CD4-positive, CD25-positive, alpha-beta regulatory T cell (primary cell): ENCODE data around the gene SPEM1. TPM values are rescaled to one million over a fixed set of nuclear protein-coding genes. Genes with fewer than 3 reads are reported as not detected.

ENCODE experiments used
- ATAC-seq, 2 donors: fragments of 150-1000 bp; cut with Tn5 transposase; one replicate each; pipeline ENCODE4 v1.10.0; 2021; ENCODE audit warnings: low read depth in 2 of 2, moderate number of reproducible peaks in 2 of 2, moderate library complexity in 1 of 2
- DNase-seq, 3 donors: peaks; one replicate each; pipeline versions ENCODE4 v3.0.0 to v3.0.0-alpha.2; 2012 to 2022; ENCODE audit warnings: mixed read lengths in 1 of 3
- H3K27ac ChIP-seq: one replicate; pipeline ENCODE4 v1.7.0; 2013; ENCODE audit warnings: mild to moderate bottlenecking, low read length; ENCODE audit not compliant: insufficient read depth, poor library complexity, severe bottlenecking
- H3K27me3 ChIP-seq: one replicate; pipeline ENCODE4 v1.7.0; 2013; ENCODE audit warnings: low read length; ENCODE audit not compliant: control insufficient read depth, insufficient read depth
- H3K36me3 ChIP-seq: one replicate; pipeline ENCODE4 v1.7.0; 2013; ENCODE audit warnings: mild to moderate bottlenecking, low read length, moderate library complexity; ENCODE audit not compliant: control insufficient read depth, insufficient read depth
- H3K4me1 ChIP-seq: 2 replicates; pipeline ENCODE4 v1.7.0; 2013; ENCODE audit warnings: mild to moderate bottlenecking, low read length; ENCODE audit not compliant: insufficient read depth, control insufficient read depth, poor library complexity, severe bottlenecking
- H3K4me3 ChIP-seq: one replicate; pipeline ENCODE4 v1.7.0; 2013; ENCODE audit warnings: low read depth, mild to moderate bottlenecking, low read length, moderate library complexity
- H3K9me3 ChIP-seq, 2 experiments: 1 replicate in 1 of 2; 2 replicates in 1 of 2; pipeline ENCODE4 v1.7.0; 2013; ENCODE audit warnings: low read length in 2 of 2, mild to moderate bottlenecking in 1 of 2, moderate library complexity in 1 of 2; ENCODE audit not compliant: control insufficient read depth in 2 of 2
- H3K27ac Mint-ChIP-seq, 3 donors: one replicate each; pipeline ENCODE4 v1.8.0; 2020 to 2022; ENCODE audit warnings: mild to moderate bottlenecking in 3 of 3, mixed read lengths in 3 of 3, moderate library complexity in 2 of 3
- H3K27me3 Mint-ChIP-seq: one replicate; pipeline ENCODE4 v1.8.0; 2022; ENCODE audit warnings: mild to moderate bottlenecking, mixed read lengths
- H3K36me3 Mint-ChIP-seq: one replicate; pipeline ENCODE4 v1.8.0; 2020; ENCODE audit warnings: mixed read lengths
- H3K4me1 Mint-ChIP-seq, 4 donors: one replicate each; pipeline ENCODE4 v1.8.0; 2020 to 2022; ENCODE audit warnings: mixed read lengths in 4 of 4, mild to moderate bottlenecking in 1 of 4
- H3K4me3 Mint-ChIP-seq, 4 donors: one replicate each; pipeline ENCODE4 v1.8.0; 2020 to 2022; ENCODE audit warnings: mild to moderate bottlenecking in 4 of 4, mixed read lengths in 4 of 4, moderate library complexity in 3 of 4
- H3K9me3 Mint-ChIP-seq, 7 donors: one replicate each; pipeline ENCODE4 v1.8.0; 2020 to 2022; ENCODE audit warnings: mixed read lengths in 7 of 7, mild to moderate bottlenecking in 3 of 7, moderate library complexity in 2 of 7
- polyA plus RNA-seq, 4 donors: library from polyadenylated mRNA; unstranded; fragments of 300-500 nt; fragmentation: Illumina TruSeq; gene quantifications; one replicate each; pipeline ENCODE4 v1.2.3, GENCODE V29; 2021
- total RNA-seq: library from RNA; stranded (reverse); gene quantifications from one replicate; pipeline ENCODE4 v1.2.3, GENCODE V29; 2022

SPEM1 gene
- total and polyA plus RNA-seq, 5 donors from 2014 or later: not detected

DNA sequence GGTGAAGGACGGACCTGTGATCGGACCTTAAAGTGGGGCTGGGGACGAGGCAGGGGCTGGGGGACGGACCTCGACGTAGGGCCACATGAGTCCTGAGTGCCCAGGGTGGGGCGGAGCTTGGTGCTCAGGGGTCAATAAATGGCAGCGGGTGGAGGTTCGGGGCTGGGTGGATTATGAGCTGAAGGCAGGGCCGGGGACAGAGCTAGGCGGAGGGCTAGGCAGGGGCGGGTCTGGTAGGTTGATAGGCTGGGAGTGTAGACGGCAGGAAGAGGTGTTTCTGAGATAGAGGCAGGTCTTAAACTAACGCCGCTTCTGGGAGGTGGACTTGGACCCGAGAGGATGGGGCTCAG is 25.5 kb downstream of the SPEM1 start:
- peaks cover 27% of the 10 kb centered on the region for H3K4me1 ChIP-seq
- no peaks in the 10 kb centered on the region for H3K36me3 ChIP-seq
- Mint-ChIP-seq H3K4me1 (peaks cover 8 to 38% (median 14%) of the 10 kb centered on the region in 4 donors), H3K9me3 (peaks cover 0 to 6% (median 0%) of the 10 kb centered on the region in 7 donors), H3K27me3 (peaks cover 77% of the 10 kb centered on the region), H3K4me3 (peak overlapping the region; percentile 62 to 85 (median 78)), H3K36me3 (peaks cover 21% of the 10 kb centered on the region), H3K27ac (peak overlapping the region in 2 of 3 donors; percentile 40 to 76)
- H3K27me3 ChIP-seq: peaks cover 30% of the 10 kb centered on the region
- DNase-seq (peak in 2 of 3 donors; percentile 44 to 64), ATAC-seq (peak; percentile 72 to 83)
- no peak overlapping the region for H3K4me3 ChIP-seq
- no peaks in the 10 kb centered on the region for H3K9me3 ChIP-seq
- no peak overlapping the region for H3K27ac ChIP-seq

DNA sequence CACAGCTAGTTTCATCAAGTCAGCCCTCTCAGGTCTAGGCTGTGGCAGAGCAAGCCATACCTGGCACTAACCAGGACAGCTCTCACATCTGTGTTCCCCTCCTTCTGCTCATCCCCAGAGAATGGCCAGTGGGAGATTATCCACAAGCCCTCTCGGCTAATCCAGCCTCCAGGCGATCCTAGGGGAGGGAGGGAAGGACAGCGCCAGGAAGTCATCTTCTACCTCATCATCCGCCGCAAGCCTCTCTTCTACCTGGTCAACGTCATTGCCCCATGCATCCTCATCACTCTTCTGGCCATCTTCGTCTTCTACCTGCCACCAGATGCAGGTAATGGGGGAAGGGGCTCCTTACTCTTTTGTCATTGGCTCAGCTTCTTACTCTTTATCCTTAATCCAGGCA is 28.3 kb downstream of the SPEM1 start:
- ATAC-seq (no peak), DNase-seq (no peak)
- Histone ChIP-seq H3K27me3 (peaks cover 13% of the 10 kb centered on the region), H3K9me3 (no peaks in the 10 kb centered on the region), H3K27ac (no peak overlapping the region), H3K36me3 (no peaks in the 10 kb centered on the region), H3K4me3 (no peak overlapping the region), H3K4me1 (peaks cover 21% of the 10 kb centered on the region)
- peaks cover 49% of the 10 kb centered on the region for H3K27me3 Mint-ChIP-seq
- peaks cover 0 to 6% (median 0%) of the 10 kb centered on the region in 7 donors for H3K9me3 Mint-ChIP-seq
- H3K4me1 Mint-ChIP-seq: peaks cover 8 to 33% (median 14%) of the 10 kb centered on the region in 4 donors
- no peak overlapping the region for H3K27ac Mint-ChIP-seq
- H3K36me3 Mint-ChIP-seq: peaks cover 21% of the 10 kb centered on the region
- peak overlapping the region in 1 of 4 donors; percentile 24 for H3K4me3 Mint-ChIP-seq

DNA sequence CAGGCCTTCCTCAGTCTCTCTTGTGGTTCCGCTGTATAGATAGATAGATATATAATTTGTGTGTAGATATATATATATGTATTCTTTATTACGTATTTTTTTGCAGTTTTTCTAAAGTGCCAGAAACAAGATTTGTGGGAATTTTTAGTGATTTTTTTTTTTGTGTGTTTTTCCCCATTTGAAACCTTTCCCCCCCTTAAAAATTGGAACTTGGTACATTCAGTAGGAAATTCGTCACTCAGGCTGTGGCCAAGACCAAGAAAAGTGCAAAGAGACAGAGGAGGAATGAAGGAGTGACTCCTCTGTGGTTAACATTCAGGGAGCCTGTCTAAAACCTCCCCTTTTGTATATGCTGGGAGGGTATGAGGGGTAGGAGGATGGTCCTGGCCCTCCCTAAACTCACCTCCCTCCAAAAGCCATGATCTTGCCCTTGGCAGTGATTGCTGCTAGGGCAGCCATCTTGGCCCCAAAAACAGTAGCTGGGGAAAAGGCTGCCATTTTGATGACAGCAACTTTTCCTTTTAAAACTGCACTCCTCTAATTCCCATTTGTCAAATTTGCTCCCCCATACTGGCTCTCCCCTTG is 39.9 kb downstream of the SPEM1 start:
- no peaks in the 10 kb centered on the region for H3K9me3 ChIP-seq
- H3K4me3 ChIP-seq: no peak overlapping the region
- Mint-ChIP-seq H3K4me1 (peaks cover 12 to 26% (median 17%) of the 10 kb centered on the region in 4 donors), H3K36me3 (peaks cover 6% of the 10 kb centered on the region), H3K9me3 (peaks cover 0 to 2% (median 0%) of the 10 kb centered on the region in 7 donors), H3K4me3 (peak overlapping the region in 2 of 4 donors; percentile 8 to 62), H3K27me3 (peaks cover 6% of the 10 kb centered on the region), H3K27ac (no peak overlapping the region)
- no peaks in the 10 kb centered on the region for H3K27me3 ChIP-seq
- H3K4me1 ChIP-seq: peaks cover 15% of the 10 kb centered on the region
- peaks cover 9% of the 10 kb centered on the region for H3K36me3 ChIP-seq
- DNase-seq (no peak), ATAC-seq (no peak)
- H3K27ac ChIP-seq: no peak overlapping the region

DNA sequence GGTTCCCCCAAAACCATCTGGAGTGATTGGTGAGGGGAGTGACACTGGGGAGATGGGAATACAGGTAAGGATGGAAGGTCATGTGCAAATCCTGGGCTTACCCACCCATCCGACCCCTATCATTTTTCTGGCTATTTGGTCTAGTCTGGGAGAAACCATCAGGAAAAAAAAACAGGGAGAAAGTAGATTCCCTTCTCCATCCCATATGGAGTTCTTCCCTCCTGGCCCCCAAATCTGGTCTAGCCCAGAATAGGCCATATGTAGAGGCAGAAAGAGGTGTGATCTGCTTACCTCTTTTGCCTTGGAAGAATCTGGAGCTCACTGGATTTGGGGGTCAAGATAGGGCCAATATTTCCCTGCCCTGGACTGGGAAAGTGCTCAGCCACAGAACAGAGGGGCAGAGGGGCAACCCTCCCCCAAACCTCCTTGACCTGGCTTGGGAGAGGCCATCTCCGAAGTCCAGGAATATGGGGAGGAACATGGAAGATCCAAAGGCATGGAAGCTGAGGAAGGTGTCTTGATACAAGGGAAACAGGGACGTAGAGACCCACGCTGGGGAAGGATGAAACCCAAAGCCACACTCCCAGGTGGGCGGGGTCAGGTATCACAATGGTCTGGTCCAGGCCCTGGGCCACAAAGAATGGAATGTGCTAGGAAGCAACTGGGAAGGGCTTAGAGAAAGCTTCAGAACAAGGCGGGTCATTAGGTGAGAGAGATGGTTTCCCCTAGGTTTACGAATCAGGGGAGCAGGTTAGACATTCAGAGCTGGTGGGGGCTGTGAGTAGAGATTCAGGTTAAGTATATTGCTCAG is 40.9 kb downstream of the SPEM1 start:
- no peaks in the 10 kb centered on the region for H3K27me3 Mint-ChIP-seq
- Histone ChIP-seq H3K27ac (no peak overlapping the region), H3K9me3 (no peaks in the 10 kb centered on the region), H3K27me3 (no peaks in the 10 kb centered on the region), H3K4me3 (no peak overlapping the region), H3K4me1 (peaks cover 8% of the 10 kb centered on the region), H3K36me3 (peaks cover 16% of the 10 kb centered on the region)
- H3K36me3 Mint-ChIP-seq: peaks cover 9% of the 10 kb centered on the region
- peaks cover 7 to 21% (median 12%) of the 10 kb centered on the region in 4 donors for H3K4me1 Mint-ChIP-seq
- no peak overlapping the region for H3K27ac Mint-ChIP-seq
- DNase-seq: no peak
- ATAC-seq: no peak
- H3K4me3 Mint-ChIP-seq: no peak overlapping the region
- no peaks in the 10 kb centered on the region for H3K9me3 Mint-ChIP-seq

DNA sequence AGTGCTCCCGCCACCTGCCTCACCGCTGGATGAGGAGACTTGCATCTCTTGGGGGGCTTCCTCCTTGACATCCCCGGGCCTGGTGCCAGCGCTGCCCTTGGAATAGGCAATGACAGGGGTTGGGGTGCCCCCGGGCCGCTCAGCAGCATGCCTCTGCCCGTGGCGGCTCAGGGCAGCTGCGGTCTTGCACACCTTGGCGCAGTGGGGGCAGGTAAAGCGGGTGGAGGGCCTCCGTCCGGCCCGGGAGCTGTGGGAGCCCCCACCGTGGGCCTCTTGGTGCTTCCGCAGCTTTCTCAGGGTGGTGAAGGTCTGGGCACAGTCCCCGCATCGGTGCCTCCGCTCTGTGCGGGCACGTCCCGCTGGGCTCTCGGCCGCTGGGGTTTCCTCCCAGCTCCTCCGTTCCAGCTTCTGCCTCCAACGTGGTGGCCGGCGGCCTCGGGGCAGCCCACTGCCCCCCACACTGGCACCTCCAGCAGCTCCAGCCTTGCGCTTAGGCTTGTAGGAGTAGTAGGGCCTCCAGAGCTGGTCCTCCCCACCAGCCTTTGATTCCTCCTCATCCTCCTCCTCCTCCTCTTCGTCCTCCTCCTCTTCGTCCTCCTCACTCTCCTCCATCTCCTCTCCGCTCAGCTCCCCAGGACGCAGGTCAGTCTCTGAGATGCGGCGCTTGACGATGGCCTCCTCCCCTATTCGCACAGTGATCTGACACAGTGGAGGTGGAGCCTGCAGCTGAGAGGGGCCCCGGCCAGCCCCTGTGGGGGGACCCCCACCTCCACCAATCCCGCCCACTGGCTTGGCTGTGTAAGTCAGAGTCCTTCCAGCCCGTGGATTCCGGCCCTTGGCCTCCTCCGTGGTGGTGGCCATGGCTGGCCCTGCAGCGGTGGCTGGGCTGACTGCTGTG is 42.6 kb downstream of the SPEM1 start:
- H3K4me1 ChIP-seq: no peaks in the 10 kb centered on the region
- H3K27ac ChIP-seq: no peak overlapping the region
- Mint-ChIP-seq H3K27me3 (no peaks in the 10 kb centered on the region), H3K9me3 (no peaks in the 10 kb centered on the region), H3K4me3 (no peak overlapping the region), H3K36me3 (peaks cover 14% of the 10 kb centered on the region), H3K27ac (no peak overlapping the region), H3K4me1 (peaks cover 7 to 16% (median 9%) of the 10 kb centered on the region in 4 donors)
- H3K9me3 ChIP-seq: no peaks in the 10 kb centered on the region
- DNase-seq (no peak), ATAC-seq (peak in 1 of 2 donors; percentile 19)
- no peaks in the 10 kb centered on the region for H3K27me3 ChIP-seq
- no peak overlapping the region for H3K4me3 ChIP-seq
- peaks cover 30% of the 10 kb centered on the region for H3K36me3 ChIP-seq

DNA sequence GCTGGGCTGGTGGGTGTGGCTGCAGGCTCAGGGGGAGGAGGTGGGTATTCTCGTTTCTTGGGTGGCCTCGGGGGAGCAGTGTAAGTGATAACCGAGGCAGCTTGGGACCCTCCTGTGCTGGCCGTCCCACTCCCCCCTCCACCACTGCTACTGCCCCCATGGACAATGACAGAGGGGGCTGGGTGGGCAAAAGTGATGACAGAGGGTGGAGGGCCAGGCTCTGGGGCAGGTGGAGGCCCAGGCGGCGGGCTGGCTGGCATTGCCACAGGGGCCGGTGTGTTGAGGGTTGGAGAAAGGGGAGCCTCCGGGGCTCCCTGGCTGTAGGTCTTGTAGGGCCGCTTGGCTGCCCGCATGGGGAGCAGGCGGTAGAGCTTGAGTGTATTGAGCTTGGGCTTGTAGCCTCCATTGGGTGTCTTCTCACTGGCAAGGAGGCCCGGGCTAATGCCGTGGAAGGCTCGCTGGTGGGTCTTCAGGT is 43.3 kb downstream of the SPEM1 start:
- Histone ChIP-seq H3K9me3 (no peaks in the 10 kb centered on the region), H3K4me1 (no peaks in the 10 kb centered on the region), H3K27ac (no peak overlapping the region), H3K27me3 (no peaks in the 10 kb centered on the region), H3K4me3 (no peak overlapping the region), H3K36me3 (peaks cover 32% of the 10 kb centered on the region)
- Mint-ChIP-seq H3K4me1 (peaks cover 7 to 18% (median 9%) of the 10 kb centered on the region in 4 donors), H3K9me3 (no peaks in the 10 kb centered on the region), H3K36me3 (peaks cover 14% of the 10 kb centered on the region), H3K27me3 (no peaks in the 10 kb centered on the region), H3K4me3 (no peak overlapping the region), H3K27ac (no peak overlapping the region)
- DNase-seq (no peak), ATAC-seq (no peak)

DNA sequence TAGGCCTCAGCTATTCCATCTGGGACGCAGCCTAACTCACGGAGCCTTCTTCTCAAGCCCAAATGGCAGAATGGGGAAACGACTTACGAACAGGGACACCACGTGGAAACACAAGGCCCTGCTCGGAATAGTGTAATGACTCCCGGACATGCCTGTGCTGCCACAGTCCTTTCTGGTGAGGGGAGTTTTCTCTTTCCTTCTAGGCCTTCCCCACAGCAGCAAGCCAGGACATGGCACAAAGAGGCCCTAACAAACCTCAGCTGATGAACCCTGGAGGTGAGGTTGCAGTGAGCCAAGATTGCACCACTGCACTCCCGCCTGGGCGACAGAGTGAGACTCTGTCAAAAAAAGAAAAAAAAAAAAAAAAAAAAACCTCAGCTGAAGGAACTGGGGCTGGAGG is 44.0 kb downstream of the SPEM1 start:
- peaks cover 36% of the 10 kb centered on the region for H3K36me3 ChIP-seq
- H3K27ac ChIP-seq: no peak overlapping the region
- no peaks in the 10 kb centered on the region for H3K4me1 ChIP-seq
- no peaks in the 10 kb centered on the region for H3K27me3 Mint-ChIP-seq
- no peaks in the 10 kb centered on the region for H3K27me3 ChIP-seq
- no peaks in the 10 kb centered on the region for H3K9me3 Mint-ChIP-seq
- no peaks in the 10 kb centered on the region for H3K9me3 ChIP-seq
- no peak for DNase-seq
- peak overlapping the region in 1 of 3 donors; percentile 83 for H3K27ac Mint-ChIP-seq
- ATAC-seq: no peak
- no peak overlapping the region for H3K4me3 Mint-ChIP-seq
- H3K36me3 Mint-ChIP-seq: peaks cover 14% of the 10 kb centered on the region
- H3K4me3 ChIP-seq: no peak overlapping the region
- peaks cover 5 to 20% (median 9%) of the 10 kb centered on the region in 4 donors for H3K4me1 Mint-ChIP-seq
